Measurements from ENCODE around the gene MRRF.

MRRF gene

GRCh38 chr9:122336866-122337555, 72.3 kb downstream of the MRRF start:
- peak overlapping the region in 1 of 2 experiments; percentile 80 for H3K14ac ChIP-seq (ENCODE audit: low read length in 2 of 2)
- no peak overlapping the region for H2AK5ac ChIP-seq (ENCODE audit: low read length, severe bottlenecking)
- H4K8ac ChIP-seq (ENCODE audit: low read length) = no peak overlapping the region
- no peak overlapping the region for H3K9ac ChIP-seq (ENCODE audit: low read length)
- no peak overlapping the region for H3K23ac ChIP-seq (ENCODE audit: low read length in 2 of 2)
- no peak overlapping the region for H3K4me3 ChIP-seq (ENCODE audit: insufficient read depth in 1 of 2, low read depth in 1 of 2, low read length in 2 of 2)
- H3K18ac ChIP-seq (ENCODE audit: low read depth in 1 of 2, low read length in 2 of 2) = no peak overlapping the region
- H3K9me3 ChIP-seq (ENCODE audit: control insufficient read depth, low read length) = no peaks in the 10 kb centered on the region
- WGBS = 61% methylated on average over 25 of the region's 26 CpGs
- DNase-seq = no peak
- no peaks in the 10 kb centered on the region for H3K4me1 ChIP-seq (ENCODE audit: control insufficient read depth, insufficient read depth, low read depth, low read length)
- H3K4ac ChIP-seq (ENCODE audit: low read depth in 1 of 2, low read length in 2 of 2) = no peak overlapping the region
- no peak overlapping the region for H2BK15ac ChIP-seq (ENCODE audit: low read depth, poor library complexity, severe bottlenecking)
- no peaks in the 10 kb centered on the region for H3K79me1 ChIP-seq (replicated peaks; ENCODE audit: low read length, poor library complexity, severe bottlenecking)
- H3K27ac ChIP-seq (ENCODE audit: low read length, poor library complexity, severe bottlenecking) = no peak overlapping the region
- no peak overlapping the region for H3K4me2 ChIP-seq (ENCODE audit: low read length, poor library complexity, severe bottlenecking)
- H3K36me3 ChIP-seq (ENCODE audit: control insufficient read depth in 1 of 2, insufficient read depth in 2 of 2, low read depth in 1 of 2, low read length in 2 of 2) = no peaks in the 10 kb centered on the region
- H2BK120ac ChIP-seq (ENCODE audit: low read depth, low read length) = no peak overlapping the region
- peaks cover 31 to 34% of the 10 kb centered on the region in 2 experiments for H3K27me3 ChIP-seq (ENCODE audit: control insufficient read depth in 1 of 2, insufficient read depth in 1 of 2, low read length in 2 of 2)
- no peak overlapping the region for H2BK5ac ChIP-seq (ENCODE audit: low read depth, low read length, poor library complexity, severe bottlenecking)
- H2AFZ ChIP-seq (ENCODE audit: low read depth, low read length) = no peak overlapping the region
- no peak overlapping the region for H2BK12ac ChIP-seq (ENCODE audit: low read length in 2 of 2)
- H4K91ac ChIP-seq (ENCODE audit: low read length) = no peak overlapping the region

- no peak overlapping the region for H3K23ac ChIP-seq (ENCODE audit: low read length in 2 of 2)
- H3K14ac ChIP-seq (ENCODE audit: low read length in 2 of 2) = no peak overlapping the region
- 68% methylated on average over 3 of the region's 4 CpGs for WGBS
- H2BK120ac ChIP-seq (ENCODE audit: low read depth, low read length) = no peak overlapping the region
- no peaks in the 10 kb centered on the region for H3K9me3 ChIP-seq (ENCODE audit: control insufficient read depth, low read length)
- H2BK15ac ChIP-seq (ENCODE audit: low read depth, poor library complexity, severe bottlenecking) = no peak overlapping the region
- H3K4ac ChIP-seq (ENCODE audit: low read depth in 1 of 2, low read length in 2 of 2) = no peak overlapping the region
- no peak overlapping the region for H3K4me2 ChIP-seq (ENCODE audit: low read length, poor library complexity, severe bottlenecking)
- H2AK5ac ChIP-seq (ENCODE audit: low read length, severe bottlenecking) = no peak overlapping the region
- no peaks in the 10 kb centered on the region for H3K79me1 ChIP-seq (replicated peaks; ENCODE audit: low read length, poor library complexity, severe bottlenecking)
- H3K4me3 ChIP-seq (ENCODE audit: insufficient read depth in 1 of 2, low read depth in 1 of 2, low read length in 2 of 2) = no peak overlapping the region
- H3K36me3 ChIP-seq (ENCODE audit: control insufficient read depth in 1 of 2, insufficient read depth in 2 of 2, low read depth in 1 of 2, low read length in 2 of 2) = no peaks in the 10 kb centered on the region
- peaks cover 31 to 34% of the 10 kb centered on the region in 2 experiments for H3K27me3 ChIP-seq (ENCODE audit: control insufficient read depth in 1 of 2, insufficient read depth in 1 of 2, low read length in 2 of 2)
- DNase-seq = no peak
- H2AFZ ChIP-seq (ENCODE audit: low read depth, low read length) = no peak overlapping the region
- H3K9ac ChIP-seq (ENCODE audit: low read length) = no peak overlapping the region
- H3K18ac ChIP-seq (ENCODE audit: low read depth in 1 of 2, low read length in 2 of 2) = no peak overlapping the region
- no peak overlapping the region for H2BK12ac ChIP-seq (ENCODE audit: low read length in 2 of 2)
- no peak overlapping the region for H3K27ac ChIP-seq (ENCODE audit: low read length, poor library complexity, severe bottlenecking)
- no peak overlapping the region for H2BK5ac ChIP-seq (ENCODE audit: low read depth, low read length, poor library complexity, severe bottlenecking)
- H4K8ac ChIP-seq (ENCODE audit: low read length) = no peak overlapping the region
- H3K4me1 ChIP-seq (ENCODE audit: control insufficient read depth, insufficient read depth, low read depth, low read length) = no peaks in the 10 kb centered on the region
- H4K91ac ChIP-seq (ENCODE audit: low read length) = no peak overlapping the region
Observed at GRCh38 chr9:122337556-122337929, 72.9 kb downstream of the MRRF start.

DNA sequence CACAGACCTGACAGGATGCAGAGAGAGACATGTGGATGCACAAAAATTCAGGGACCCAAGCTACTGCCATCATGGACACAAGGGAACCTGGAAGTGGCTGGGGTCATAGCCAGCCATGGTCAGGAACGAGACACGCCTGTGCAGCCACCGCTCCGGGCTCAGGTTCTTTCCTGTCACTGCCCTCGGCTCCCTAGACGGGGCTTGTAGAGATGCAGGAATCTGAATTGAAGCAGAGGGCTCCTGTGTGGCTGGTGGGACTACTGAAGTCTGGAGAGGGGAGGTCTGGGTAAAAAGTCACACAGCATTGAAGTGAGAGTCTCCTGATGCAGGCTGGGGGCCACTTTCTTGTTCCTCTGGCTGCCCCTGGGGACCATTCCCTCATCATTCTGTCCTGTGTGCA, 73.9 kb downstream of the MRRF start:
- Histone ChIP-seq H3K14ac (ENCODE audit: low read length in 2 of 2) (no peak overlapping the region), H3K4me2 (ENCODE audit: low read length, poor library complexity, severe bottlenecking) (no peak overlapping the region), H3K4ac (ENCODE audit: low read depth in 1 of 2, low read length in 2 of 2) (no peak overlapping the region), H2BK120ac (ENCODE audit: low read depth, low read length) (no peak overlapping the region), H3K9me3 (ENCODE audit: control insufficient read depth, low read length) (no peaks in the 10 kb centered on the region), H3K9ac (ENCODE audit: low read length) (no peak overlapping the region), H2BK15ac (ENCODE audit: low read depth, poor library complexity, severe bottlenecking) (no peak overlapping the region), H2BK5ac (ENCODE audit: low read depth, low read length, poor library complexity, severe bottlenecking) (no peak overlapping the region), H2BK12ac (ENCODE audit: low read length in 2 of 2) (no peak overlapping the region), H2AFZ (ENCODE audit: low read depth, low read length) (no peak overlapping the region), H3K4me3 (ENCODE audit: insufficient read depth in 1 of 2, low read depth in 1 of 2, low read length in 2 of 2) (no peak overlapping the region), H3K23ac (ENCODE audit: low read length in 2 of 2) (no peak overlapping the region), H3K27me3 (ENCODE audit: control insufficient read depth in 1 of 2, insufficient read depth in 1 of 2, low read length in 2 of 2) (peaks cover 31 to 34% of the 10 kb centered on the region in 2 experiments), H3K27ac (ENCODE audit: low read length, poor library complexity, severe bottlenecking) (no peak overlapping the region), H2AK5ac (ENCODE audit: low read length, severe bottlenecking) (no peak overlapping the region), H4K91ac (ENCODE audit: low read length) (no peak overlapping the region), H3K4me1 (ENCODE audit: control insufficient read depth, insufficient read depth, low read depth, low read length) (no peaks in the 10 kb centered on the region), H3K36me3 (ENCODE audit: control insufficient read depth in 1 of 2, insufficient read depth in 2 of 2, low read depth in 1 of 2, low read length in 2 of 2) (no peaks in the 10 kb centered on the region), H3K18ac (ENCODE audit: low read depth in 1 of 2, low read length in 2 of 2) (no peak overlapping the region), H4K8ac (ENCODE audit: low read length) (no peak overlapping the region), H3K79me1 (replicated peaks; ENCODE audit: low read length, poor library complexity, severe bottlenecking) (no peaks in the 10 kb centered on the region)
- WGBS = 74% methylated on average over 6 of the region's 6 CpGs
- DNase-seq = no peak

GRCh38 chr9:122338994-122339393, 74.3 kb downstream of the MRRF start:
- no peak overlapping the region for H4K8ac ChIP-seq (ENCODE audit: low read length)
- H3K23ac ChIP-seq (ENCODE audit: low read length in 2 of 2) = no peak overlapping the region
- no peak overlapping the region for H3K18ac ChIP-seq (ENCODE audit: low read depth in 1 of 2, low read length in 2 of 2)
- H3K14ac ChIP-seq (ENCODE audit: low read length in 2 of 2) = no peak overlapping the region
- 91% methylated on average over 3 of the region's 3 CpGs for WGBS
- H2BK5ac ChIP-seq (ENCODE audit: low read depth, low read length, poor library complexity, severe bottlenecking) = no peak overlapping the region
- no peak for DNase-seq
- H3K27ac ChIP-seq (ENCODE audit: low read length, poor library complexity, severe bottlenecking) = no peak overlapping the region
- H3K4me3 ChIP-seq (ENCODE audit: insufficient read depth in 1 of 2, low read depth in 1 of 2, low read length in 2 of 2) = no peak overlapping the region
- H3K4ac ChIP-seq (ENCODE audit: low read depth in 1 of 2, low read length in 2 of 2) = no peak overlapping the region
- no peaks in the 10 kb centered on the region for H3K4me1 ChIP-seq (ENCODE audit: control insufficient read depth, insufficient read depth, low read depth, low read length)
- no peaks in the 10 kb centered on the region for H3K36me3 ChIP-seq (ENCODE audit: control insufficient read depth in 1 of 2, insufficient read depth in 2 of 2, low read depth in 1 of 2, low read length in 2 of 2)
- no peak overlapping the region for H3K4me2 ChIP-seq (ENCODE audit: low read length, poor library complexity, severe bottlenecking)
- no peak overlapping the region for H2AFZ ChIP-seq (ENCODE audit: low read depth, low read length)
- no peaks in the 10 kb centered on the region for H3K79me1 ChIP-seq (replicated peaks; ENCODE audit: low read length, poor library complexity, severe bottlenecking)
- no peak overlapping the region for H2BK120ac ChIP-seq (ENCODE audit: low read depth, low read length)
- no peak overlapping the region for H3K9ac ChIP-seq (ENCODE audit: low read length)
- peak overlapping the region; percentile 18 for H4K91ac ChIP-seq (ENCODE audit: low read length)
- no peak overlapping the region for H2BK12ac ChIP-seq (ENCODE audit: low read length in 2 of 2)
- H3K27me3 ChIP-seq (ENCODE audit: control insufficient read depth in 1 of 2, insufficient read depth in 1 of 2, low read length in 2 of 2) = peaks cover 31 to 34% of the 10 kb centered on the region in 2 experiments
- H2AK5ac ChIP-seq (ENCODE audit: low read length, severe bottlenecking) = no peak overlapping the region
- no peaks in the 10 kb centered on the region for H3K9me3 ChIP-seq (ENCODE audit: control insufficient read depth, low read length)
- no peak overlapping the region for H2BK15ac ChIP-seq (ENCODE audit: low read depth, poor library complexity, severe bottlenecking)
